Inferior parietal cortex (tissue), 1 donor: ENCODE measurements around the gene CAPN12.

Source experiments
- DNase-seq: peaks from one replicate; pipeline ENCODE4 v3.0.0-alpha.2; 2016; ENCODE audit errors: extremely low spot score

CAPN12 gene

GRCh38 chr19:38697197-38697596, 47.1 kb downstream of the CAPN12 start:
- DNase-seq, result no peak

DNA sequence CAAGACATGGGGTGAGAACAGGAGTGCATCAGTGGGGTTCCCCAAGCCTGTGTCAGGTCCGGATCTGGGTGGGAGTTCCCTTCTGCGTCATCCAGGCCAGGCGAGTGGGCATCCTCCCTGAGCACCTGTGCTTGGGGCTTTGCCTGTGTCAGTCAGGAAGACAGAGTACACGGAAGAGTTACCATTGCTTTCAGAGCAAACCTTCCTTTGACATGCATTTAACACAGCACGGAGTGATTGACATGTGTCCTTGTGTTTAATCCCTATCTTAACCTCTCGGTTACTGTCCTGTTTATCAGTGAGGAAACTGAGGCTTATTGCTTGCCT, 47.6 kb downstream of the CAPN12 start:
- DNase-seq, result no peak

GRCh38 chr19:38695832-38696728, 48.2 kb downstream of the CAPN12 start:
- no peak for DNase-seq

GRCh38 chr19:38695317-38695683, 49.0 kb downstream of the CAPN12 start:
- DNase-seq, result no peak

GRCh38 chr19:38693380-38694223, 50.7 kb downstream of the CAPN12 start:
- DNase-seq, result no peak

DNA sequence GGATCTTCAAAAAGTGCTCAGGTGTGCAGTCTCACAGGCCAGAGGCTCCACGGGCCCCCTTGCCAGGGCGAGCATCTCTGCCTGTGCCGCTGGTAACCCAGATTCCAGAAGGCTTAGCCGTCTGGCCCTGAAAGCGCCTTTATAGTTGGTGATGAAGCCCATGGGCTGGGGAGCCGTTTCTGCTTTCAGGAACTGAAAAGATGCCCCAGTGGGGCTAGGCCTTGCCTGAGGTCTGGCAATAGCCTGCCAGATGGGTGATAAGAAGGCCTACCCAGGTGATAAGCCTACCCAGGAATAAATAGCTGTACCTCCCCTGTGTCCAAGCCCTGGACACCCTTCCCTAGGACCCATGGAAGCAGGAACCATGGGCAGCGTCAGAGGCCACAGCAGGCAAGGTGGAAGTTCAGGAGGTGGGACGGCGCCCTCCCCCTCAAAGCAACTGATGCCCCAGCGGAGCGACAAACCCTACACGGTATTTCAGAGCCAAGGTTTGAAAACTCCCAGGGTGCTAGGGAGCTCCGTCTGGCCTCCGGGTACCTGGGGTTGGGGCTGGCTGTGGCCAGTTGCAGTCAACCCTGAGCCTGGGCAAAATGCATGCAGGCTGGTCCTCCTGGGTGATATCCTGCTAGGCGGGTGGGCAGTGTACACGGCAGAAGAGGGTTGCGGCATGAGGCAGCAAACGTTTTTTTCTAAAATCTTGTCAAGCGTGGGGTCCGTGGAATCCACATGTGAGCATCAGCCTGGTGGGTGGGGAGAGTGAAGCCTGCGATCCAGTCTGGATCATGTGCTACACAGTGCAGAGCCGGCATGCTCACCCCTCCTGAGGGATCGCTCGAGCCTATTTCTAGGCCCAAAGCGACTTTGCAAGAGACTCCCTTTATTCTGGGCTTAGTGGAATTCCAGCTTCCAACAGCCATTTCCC, 51.6 kb downstream of the CAPN12 start:
- DNase-seq, result no peak

DNA sequence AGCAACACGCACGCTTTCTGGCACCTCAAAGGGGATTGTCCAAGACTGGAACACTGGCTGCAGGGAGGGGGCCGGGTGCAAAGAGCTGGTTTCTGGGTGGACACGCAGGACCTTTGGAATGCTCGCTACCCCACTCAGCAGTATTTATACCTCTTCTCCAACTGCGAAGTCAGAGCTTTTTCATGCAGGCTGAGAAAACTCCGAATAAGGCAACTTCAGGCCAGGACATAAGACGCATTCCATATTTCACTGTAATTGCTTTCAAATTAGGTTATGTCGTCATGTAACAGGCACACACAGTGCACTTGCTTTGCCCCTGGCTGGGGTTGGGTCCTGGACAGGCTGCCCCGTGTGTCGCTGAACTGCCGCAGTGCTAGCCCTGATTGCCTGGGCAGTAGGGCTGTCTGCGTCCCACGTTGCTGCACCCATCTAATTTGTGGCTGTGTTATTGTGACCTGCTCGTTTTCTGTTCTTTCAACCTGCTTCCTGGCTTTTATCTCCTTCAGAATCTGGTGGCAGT, 52.3 kb downstream of the CAPN12 start:
- DNase-seq, result no peak

- DNase-seq, result no peak
These were observed 53.4 kb downstream of the CAPN12 start for GRCh38 chr19:38690832-38691231.

DNA sequence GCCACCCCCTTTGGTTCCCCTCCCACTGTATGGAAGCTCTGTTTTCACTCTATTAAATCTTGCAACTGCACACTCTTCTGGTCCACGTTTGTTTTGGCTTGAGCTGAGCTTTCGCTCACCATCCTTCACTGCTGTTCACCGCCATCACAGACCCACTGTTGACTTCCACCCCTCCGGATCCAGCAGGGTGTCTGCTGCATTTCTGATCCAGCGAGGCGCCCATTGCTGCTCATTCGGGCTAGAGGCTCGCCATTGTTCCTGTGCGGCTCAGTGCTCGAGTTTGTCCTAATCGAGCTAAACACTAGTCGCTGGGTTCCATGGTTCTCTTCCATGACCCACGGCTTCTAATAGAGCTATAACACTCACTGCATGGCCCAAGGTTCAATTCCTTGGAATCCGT, 54.1 kb downstream of the CAPN12 start:
- no peak for DNase-seq

GRCh38 chr19:38687837-38688378, 56.4 kb downstream of the CAPN12 start:
- DNase-seq, result no peak

DNA sequence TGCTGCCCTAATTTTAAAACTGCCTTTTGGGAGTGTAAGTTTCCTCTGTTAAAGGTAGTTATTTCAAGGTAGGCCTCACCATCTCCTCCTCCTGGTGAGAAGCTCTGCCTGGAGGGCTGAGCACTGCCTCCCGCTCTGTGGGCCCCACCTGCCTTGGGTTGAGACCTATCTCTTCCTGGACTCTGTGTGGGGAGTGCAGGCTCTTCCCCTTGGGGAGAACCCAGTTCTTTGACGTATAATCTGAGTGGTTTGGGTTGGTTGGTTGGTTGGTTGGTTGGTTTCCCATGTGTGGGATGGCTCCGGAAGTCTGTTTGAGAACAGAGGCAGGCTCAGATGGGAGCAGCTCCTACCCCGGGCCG, 57.8 kb downstream of the CAPN12 start:
- no peak for DNase-seq

- no peak for DNase-seq
These were observed 58.4 kb downstream of the CAPN12 start for GRCh38 chr19:38685666-38686529.

- DNase-seq, result no peak
These were observed 59.2 kb downstream of the CAPN12 start for GRCh38 chr19:38684862-38685665.

GRCh38 chr19:38684078-38684861, 60.0 kb downstream of the CAPN12 start:
- DNase-seq, result no peak

DNA sequence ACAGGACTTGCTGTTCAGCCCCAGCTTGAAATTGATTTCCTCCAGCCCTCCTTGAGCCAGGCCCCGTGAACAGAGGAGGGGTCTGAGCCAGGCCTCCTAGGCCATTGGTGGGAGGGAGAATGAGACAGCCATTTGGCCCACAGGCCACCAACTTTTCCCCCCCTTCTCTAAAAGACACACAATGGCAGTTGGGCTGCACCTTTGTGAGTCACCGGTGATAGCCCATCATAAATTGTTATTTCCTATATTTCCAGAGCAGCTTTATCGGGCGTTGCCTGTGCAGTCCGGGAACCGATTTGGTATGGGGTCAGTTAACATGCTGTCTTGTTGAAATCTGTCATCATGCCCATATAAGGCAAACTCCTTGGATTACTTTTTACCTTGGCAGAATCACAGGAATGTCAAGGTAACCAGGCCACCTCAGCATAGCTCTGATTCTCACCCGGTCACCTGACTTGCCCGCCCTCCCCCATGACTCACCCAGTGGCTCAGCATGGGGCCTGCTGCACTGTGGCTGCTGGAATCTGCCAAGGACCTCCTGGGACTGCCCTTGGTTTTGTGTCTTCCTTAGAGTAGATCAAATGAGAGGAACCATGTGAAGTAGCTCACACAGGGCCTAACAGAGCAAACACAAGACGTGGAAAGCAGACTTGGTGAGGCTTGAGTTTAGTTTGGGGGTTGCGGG, 60.7 kb downstream of the CAPN12 start:
- DNase-seq, result no peak

GRCh38 chr19:38682872-38683392, 61.3 kb downstream of the CAPN12 start:
- DNase-seq, result no peak

DNA sequence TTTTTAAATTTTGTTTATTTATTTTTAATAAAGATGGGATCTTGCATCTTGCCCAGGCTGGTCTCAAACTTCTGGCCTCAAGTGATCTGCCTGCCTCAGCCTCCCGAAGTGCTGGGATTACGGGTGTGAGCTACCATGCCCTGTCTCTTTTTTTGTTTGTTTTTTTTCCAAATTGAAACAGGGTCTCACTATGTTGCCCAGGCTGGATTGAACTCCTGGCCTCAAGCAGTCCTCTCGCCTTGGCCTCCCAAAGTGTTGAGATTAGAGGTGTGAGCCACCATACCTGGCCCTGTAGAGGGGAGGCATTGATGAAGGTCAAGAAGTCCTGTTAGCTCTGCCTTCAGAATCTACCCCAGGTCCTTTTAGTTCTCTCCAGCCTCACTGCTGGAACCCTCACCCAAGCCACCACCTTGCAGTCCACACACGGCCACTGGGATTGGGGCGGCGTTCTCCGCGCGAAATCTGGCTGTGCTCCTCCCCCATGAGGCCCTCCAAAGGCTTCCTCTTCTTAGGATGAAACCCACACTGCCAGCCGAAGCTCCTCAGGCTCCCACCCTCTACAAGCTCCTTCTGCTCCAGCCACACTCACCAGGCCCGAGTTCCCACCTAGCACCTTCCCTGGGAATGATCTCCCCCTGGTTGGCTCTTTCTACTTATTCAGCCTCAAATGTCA, 61.9 kb downstream of the CAPN12 start:
- no peak for DNase-seq
